AG10803 (cell line): Measurements from ENCODE around the gene PERCC1.

Experiments
- DNase-seq: peaks from one replicate; pipeline ENCODE4 v3.0.0; 2010; ENCODE audit warnings: low read depth
- H3K4me3 ChIP-seq: 2 replicates; pipeline ENCODE4 v1.5.1; 2011; ENCODE audit warnings: mild to moderate bottlenecking, low read length, control low read depth
- CTCF ChIP-seq: conservative IDR thresholded peaks from 2 replicates; pipeline ENCODE4 v1.5.1; 2011; ENCODE audit warnings: mild to moderate bottlenecking, low read length, control low read depth, inconsistent platforms

PERCC1 gene

GRCh38 chr16:1390239-1390779, 40.6 kb upstream of the PERCC1 start:
- no peak overlapping the region for H3K4me3 ChIP-seq
- no peak for TF ChIP-seq CTCF
- DNase-seq, result no peak

GRCh38 chr16:1392826-1393225, 38.1 kb upstream of the PERCC1 start:
- TF ChIP-seq CTCF, result no peak
- no peak overlapping the region for H3K4me3 ChIP-seq
- DNase-seq, result no peak

DNA sequence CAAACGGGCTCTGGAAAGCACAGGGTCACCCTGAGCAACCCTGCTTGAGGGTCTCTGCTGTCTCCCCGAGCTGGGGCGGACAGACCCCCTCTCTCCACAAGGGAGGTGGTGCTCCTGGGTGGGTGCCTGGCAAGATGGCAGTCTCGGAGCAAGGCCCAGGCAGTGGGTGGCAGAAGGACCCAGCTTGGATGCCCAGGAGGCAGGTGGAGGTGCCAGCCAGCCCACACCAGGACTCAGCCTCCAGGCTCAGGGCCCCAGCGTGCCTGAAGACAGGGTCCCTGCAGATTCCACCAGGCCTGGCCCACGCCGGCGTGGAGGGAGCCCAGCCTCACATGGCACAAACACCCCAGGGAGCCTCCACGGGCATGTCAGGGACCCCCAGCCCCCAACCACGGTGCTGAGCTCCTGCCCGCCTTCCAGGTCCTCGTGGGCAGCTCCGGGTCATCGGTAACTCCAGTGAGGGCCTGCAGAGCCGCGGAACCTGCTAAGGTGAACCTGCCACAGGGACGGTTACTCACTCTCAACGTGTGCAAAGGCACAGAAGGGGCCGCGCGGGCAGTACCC, 37.2 kb upstream of the PERCC1 start:
- TF ChIP-seq CTCF, result no peak
- no peak for DNase-seq
- H3K4me3 ChIP-seq, result no peak overlapping the region

DNA sequence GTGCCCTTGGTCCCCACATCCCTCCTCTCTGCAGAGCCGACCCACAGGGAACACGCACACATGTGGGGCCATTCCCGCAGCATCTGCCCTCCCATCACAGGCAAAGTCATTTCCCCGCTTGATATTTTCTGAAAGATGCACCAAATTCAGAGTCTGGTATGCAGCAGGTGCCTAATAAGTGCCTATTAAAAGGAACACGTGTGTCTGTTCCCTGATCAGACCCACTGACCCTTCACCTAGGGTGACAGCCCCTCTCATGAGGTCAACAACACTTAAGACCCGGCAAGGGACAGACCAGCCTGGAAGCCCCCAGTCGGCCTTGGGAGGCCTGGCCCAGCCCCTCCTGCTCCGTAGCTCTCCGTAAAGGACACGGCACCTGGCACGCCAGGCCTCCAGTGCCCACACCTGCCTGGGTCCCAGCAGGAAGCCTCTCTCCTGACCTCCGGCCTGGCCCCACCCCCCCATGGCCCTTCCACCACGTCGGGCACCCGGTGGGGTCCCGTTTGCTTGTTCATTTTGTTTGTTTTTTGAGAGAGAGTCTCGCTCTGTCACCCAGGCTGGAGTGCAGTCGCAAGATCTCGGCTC, 36.4 kb upstream of the PERCC1 start:
- no peak for TF ChIP-seq CTCF
- no peak for DNase-seq
- H3K4me3 ChIP-seq, result no peak overlapping the region

DNA sequence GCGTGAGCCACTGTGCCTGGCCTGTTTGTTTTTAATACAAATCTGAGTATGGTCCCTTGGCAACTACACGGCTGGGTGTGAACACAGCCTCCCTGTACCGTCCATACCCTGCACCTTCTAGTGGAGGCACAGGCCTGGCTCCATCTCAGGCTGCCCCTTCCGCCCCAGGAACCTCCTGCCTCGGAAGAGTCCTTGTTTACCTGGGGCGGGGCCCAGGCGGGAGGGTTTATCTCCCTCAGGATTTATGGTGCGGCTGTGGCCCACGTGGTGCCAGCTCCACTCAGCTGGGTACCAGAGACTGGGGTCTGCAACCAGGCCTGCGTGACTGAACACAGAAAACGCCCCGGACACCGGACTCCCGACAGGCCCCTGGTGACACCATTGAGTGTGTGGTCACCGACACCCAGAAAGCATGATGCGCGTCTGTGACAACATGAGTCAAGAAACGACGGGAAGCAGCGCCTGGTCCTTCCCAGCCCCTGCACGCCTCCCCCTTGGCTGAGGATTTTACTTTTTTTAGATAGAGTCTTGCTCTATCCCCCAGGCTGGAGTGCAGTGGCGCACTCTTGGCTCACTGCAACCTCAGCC, 35.3 kb upstream of the PERCC1 start:
- DNase-seq, result no peak
- TF ChIP-seq CTCF, result no peak
- H3K4me3 ChIP-seq, result no peak overlapping the region

- TF ChIP-seq CTCF, result no peak
- no peak for DNase-seq
- no peak overlapping the region for H3K4me3 ChIP-seq
Measured at GRCh38 chr16:1397779-1398178, 33.1 kb upstream of the PERCC1 start.

GRCh38 chr16:1398351-1398750, 32.5 kb upstream of the PERCC1 start:
- no peak for TF ChIP-seq CTCF

More at GRCh38 chr16:1398351-1398750, 32.5 kb upstream of the PERCC1 start:
- no peak for DNase-seq
- no peak overlapping the region for H3K4me3 ChIP-seq
